GM19238 (cell line): ENCODE measurements around the gene PHLDB3.

Experiments used
- DNase-seq: peaks from one replicate; pipeline ENCODE4 v3.0.0; 2011; ENCODE audit warnings: low spot score; ENCODE audit not compliant: insufficient read length

PHLDB3 gene

DNA sequence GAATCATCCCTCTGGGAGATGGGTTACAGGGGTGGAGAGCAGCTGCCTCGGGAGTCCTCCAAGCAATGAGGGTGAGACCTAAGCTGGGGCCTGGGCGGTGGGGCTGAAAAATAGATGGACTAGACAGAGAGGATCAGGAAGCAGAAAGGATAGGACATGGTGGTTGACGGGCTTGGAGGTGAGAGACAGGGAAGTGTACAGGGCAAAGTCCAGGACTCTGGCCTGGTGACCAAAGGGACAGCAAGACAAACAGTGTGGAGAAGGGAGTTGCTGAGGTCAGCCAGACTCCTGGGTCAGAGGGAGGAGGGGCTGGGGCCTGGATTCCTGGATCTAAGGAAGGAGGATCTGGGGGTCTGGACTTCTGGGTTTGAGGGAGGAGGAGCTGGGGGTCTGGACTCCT, 5.5 kb downstream of the PHLDB3 start:
- no peak for DNase-seq

DNA sequence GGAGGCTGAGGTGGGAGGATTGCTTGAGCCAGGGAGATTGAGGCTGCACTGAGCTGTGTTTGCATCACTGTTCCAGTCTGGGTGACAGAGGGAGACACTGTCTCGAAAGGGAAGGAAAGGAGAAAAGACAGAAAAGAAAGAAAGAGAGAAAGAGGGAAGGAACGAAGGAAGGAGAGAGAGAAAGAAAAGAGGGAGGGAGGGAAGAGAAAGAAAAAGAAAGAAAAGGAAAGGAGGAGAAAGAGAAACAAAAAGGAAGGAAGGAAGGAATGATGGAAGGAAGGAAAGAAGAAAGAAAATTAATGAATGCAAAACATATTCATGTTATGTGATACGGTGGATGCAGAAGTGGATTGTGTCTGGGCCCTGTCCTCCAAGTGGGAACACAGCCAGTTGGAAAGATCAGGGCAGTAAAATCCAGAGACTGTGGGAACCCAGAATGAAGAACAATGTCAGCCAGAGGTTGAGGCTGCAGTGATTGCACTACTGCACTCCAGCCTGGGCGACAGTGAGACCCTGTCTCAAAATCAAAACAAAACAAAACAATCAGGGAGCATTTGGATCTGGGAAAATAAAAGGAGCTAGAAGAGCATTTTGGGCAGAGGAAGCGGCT, 6.2 kb downstream of the PHLDB3 start:
- no peak for DNase-seq

DNA sequence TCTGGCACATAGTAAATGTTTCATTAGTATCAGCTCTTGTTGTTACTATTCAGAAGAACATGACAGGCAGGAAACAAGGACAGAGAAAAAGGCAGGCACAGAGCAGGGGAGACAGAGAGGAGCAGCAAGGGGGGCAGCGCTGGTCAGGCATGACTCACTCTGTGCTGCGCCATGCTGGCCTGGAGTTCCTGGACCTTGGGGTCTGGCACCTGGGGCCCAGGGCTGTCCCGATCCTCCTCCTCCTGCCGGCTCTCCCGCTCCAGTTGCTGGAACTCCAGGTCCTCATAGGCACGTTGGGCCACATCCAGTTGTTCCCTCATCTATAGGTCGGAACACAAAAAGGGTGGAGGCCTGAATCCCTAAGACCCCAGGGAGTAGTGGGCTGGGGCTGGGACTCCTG, 7.6 kb downstream of the PHLDB3 start:
- DNase-seq = no peak

DNA sequence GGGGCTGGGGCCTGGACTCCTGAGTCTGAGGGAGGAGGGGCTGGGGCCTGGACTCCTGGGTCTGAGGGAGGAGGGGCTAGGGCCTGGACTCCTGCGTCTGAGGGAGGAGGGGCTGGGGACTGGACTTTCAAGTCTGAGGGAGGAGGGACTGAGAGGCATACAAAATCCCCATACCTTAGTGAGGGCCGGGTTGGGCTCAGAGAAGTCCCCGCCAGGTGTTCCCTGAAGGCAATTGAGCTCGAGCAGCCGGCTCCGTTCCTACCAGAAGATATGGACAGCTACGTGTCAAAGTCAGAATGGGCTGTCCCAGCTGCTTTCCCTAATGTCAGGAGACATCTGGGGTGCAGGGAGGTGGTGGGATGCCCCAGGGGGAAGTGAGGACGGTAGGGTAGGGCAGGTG, 9.5 kb downstream of the PHLDB3 start:
- no peak for DNase-seq

DNA sequence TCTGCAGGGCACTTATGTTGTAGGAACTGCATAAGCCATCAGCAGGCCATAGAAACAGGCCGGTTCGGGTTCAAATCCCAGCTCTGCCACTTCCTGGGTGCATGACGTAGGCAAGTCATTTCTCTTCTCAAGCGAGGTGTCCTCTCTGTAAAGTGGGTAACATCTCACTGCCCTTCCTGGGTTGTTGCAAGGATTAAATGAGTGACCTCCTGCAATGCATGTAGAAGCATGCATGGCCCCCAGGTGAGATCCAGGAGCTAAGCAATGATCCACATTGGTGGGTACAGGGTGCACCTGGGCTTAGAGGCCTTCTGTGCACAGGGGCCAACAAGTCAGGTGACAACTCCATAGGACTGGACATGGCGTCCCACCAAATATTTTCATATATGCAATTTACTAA, 13.8 kb downstream of the PHLDB3 start:
- DNase-seq = no peak

DNA sequence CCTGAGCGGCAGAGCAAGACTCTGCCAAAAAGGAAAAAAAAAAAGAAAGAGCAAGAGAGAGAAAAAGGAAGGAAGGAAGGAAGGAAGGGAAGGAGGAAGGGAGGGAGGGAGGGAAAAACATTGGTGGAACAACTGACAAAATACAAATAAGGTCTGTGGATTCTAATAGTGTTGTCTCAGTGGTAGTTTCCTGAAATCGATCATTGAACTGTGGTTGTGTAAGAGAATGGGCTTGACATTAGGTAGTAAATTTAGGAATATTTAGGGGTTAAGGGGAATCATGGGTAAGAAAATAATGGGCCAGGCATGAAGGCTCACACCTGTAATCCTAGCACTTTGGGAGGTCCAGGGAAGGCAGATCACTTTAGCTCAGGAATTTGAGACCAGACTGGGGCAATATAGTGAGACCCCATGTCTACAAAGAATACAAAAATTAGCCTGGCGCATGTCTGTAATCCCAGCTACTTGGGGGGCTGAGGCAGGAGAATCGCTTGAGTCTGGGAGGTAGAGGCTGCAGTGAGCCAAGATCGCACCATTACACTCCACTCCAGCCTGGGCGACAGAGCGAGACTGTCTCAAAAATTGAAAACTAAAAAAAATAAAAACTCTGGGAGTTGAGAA, 14.5 kb downstream of the PHLDB3 start:
- no peak for DNase-seq

DNA sequence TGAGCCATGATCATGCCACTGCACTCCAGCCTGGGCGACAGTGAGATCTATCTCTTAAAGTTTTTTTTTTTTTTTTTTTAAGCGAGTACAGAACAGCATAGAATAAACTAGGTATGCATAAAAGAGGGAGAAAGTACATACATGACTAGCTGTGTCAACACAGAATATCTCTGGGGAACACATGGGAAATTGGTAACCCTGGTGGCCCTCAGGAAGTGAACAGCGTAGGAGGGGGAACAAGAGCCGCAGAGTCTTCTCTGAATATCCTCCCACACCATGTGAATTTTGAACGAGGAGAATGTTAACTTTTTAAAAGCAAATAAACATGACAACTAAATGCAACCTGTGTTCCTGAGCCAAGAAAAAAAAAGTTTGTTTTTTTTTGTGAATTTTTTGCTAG, 15.2 kb downstream of the PHLDB3 start:
- no peak for DNase-seq

DNA sequence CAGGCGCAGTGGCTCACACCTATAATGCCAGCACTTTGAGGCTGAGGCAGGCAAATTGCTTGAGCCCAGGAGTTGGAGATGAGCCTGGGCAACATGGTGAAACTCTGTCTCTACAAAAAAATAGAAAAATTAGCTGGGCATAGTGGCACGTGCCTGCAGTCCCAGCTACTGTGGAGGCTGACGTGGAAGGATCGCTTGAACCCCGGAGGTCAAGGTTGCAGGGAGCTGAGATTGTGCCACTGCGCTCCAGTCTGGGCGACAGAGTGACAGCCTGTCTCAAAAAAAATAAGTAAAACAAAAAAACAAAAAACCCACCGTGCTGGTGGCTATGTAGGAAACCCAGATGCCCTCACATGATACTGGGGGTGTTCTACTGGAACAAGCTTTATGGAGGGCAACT, 16.4 kb downstream of the PHLDB3 start:
- no peak for DNase-seq

DNA sequence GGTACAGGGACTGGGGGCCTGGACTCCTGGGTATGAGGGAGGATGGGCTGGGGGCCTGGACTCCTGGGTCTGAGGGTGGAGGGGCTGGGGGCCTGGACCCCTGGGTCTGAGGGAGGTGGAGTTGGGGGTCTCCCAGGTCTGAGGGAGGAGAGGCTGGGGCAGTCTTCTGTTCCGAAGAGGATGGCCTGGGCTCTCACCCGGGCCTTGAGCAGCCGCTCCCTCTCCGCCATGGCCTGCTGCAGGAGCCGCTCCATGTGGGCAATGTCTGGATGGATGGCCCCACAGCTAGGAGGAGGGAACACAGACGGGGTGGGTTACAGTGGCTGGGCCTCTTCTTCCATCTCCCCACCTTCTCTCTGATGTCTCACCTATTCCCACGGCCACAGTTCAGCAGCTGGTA, 18.1 kb downstream of the PHLDB3 start:
- DNase-seq = no peak

DNA sequence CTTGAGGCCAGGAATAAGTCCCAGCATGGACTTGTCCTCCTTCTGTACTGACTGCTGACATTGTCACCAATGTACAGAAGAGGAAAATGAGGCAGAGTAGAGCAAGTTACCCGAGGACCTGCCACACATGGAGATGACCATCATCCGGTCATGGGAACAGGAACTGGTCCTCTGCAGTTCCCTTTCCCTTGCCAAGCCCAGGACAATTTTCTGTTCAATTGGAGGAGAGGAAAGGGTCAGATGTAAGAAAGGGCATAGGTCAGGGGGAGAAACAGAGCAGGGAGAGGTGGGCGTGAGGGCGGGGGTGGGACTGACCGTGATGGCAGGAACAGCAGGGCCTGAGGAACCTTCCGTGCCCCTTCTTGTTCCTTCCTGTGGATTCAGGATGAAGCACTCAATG, 18.6 kb downstream of the PHLDB3 start:
- DNase-seq = no peak

DNA sequence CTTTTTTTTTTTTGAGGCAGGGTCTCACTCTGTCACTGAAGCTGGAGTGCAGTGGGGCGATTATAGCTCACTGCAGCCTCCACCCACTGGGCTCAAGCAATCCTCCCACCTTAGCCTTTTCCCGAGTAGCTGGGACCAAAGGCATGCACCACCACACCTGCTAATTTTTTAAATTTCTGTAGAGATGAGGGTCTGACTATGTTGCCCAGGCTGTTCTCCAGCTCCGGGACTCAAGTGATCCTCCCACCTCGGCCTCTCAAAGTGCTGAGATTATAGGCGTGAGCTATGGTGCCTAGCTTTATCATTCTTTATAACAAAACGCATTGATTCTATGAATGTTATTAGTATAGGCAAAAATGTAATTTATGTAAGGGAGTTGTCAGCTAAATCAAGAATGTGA, 21.3 kb downstream of the PHLDB3 start:
- no peak for DNase-seq

DNA sequence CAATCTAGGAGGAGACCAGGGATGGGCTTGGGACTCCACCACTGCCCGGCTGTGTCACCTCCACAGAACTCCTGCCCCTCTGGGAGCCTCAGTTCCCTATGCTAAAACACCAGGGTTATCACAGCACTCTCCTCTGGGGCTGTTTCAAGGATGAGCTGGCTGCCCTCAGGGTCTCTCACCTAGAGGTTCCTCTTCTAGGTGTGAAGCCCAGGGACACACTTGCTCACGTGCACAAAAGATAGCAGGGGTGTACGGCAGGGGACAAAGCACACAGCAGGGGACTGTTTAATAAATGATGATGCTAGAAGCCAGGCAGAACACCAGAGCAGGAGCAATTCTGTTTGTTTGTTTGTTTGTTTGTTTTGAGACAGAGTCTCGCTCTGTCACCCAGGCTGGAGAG, 22.4 kb downstream of the PHLDB3 start:
- no peak for DNase-seq

DNA sequence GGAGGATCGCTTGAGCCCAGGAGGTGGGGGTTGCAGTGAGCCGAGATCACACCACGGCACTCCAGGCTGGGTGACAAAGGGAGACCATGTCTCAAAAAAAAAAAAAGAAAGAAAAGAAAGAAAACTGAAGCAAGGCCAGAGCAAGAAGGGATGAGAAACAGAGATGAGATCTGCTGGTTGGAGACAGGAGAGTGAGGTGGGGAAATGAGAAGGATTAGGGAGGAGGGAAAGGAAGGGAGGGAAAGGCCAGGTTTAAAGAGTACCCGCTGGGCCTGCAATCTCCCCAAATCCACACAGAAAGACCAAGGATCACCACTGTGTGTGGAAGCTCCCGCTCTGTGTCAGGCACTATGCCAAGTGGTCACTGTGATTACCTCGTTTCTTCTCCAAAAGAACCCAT, 22.8 kb downstream of the PHLDB3 start:
- no peak for DNase-seq

DNA sequence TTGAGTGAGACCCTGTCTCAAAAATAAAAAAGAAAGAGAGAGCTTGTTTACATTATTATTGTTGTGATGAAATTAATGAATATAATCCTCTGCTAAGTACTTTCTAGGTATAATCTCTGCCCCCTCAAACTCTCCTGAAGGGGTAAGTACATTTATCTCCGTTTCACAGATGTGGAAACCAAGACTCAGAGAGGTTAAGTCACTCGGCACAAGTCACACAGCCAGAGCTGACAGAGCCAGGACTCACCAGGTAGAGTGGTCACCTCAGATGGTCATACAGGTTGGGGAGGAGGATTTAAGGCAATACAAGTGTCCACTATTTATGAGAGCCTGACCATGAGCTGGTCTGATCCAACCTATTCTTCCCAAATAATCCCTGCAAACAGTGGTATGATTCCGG, 24.0 kb downstream of the PHLDB3 start:
- DNase-seq = no peak

DNA sequence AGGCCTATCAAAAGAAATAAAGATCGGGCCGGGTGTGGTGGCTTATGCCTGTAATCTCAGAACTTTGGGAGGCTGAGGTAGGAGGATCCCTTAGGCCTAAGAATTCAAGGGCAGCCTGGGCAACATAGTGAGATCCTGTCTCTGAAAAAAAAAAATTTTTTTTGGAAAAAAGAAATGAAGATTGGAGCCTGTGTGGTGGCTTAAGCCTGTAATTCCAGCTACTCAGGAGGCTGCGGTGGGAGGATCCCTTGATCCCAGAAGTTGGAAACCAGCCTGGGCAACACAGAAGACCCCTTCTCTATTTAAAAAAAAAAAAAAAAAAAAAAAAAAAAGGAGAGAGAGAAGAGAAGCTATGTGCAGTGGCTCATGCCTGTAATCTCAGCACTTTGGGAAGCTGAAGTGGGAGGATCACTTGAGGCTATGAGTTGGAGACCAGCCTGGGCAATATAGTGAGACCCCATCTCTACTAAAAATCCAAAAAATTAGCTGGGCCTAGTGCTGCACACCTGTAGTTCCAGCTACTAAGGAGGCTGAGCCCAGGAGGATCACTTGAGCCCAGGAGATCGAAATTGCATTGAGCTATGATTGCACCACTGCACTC, 24.5 kb downstream of the PHLDB3 start:
- DNase-seq = no peak

DNA sequence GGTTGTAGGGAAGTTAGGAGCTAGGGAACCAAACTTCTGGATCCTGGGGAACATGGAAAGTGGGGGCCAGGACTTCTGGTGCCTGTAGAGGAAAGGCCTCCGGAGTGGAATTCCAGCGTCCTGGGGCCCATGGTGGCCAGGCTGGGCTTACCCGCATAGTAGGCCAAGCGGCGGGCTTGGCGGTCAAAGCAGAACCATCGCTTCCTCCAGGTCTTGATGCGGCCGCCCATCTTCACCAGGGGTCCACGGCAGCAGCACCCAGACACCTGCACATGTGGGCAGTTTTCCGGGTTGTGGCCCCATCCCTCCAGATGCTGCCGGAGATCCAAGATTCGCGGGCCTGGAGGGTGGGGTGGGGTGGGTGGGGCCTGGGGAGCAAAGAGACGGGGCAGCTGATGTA, 25.3 kb downstream of the PHLDB3 start:
- no peak for DNase-seq

DNA sequence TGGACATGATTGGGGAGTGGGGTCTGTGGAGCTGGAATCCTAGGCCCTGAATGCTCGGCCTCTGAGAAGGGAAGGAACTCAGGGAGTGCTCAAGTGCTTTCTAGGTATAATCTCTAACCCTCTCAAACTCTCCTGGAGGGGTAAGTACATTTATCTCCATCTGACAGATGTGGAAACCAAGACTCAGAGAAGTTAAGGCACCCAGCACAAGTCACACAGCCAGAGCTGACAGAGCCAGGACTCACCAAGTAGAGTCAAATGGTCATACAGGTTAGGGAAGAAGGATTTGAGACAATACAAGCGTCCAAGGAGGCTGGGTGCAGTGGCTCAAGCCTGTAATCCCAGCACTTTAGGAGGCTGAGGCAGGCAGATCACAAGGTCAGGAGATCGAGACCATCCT, 26.2 kb downstream of the PHLDB3 start:
- no peak for DNase-seq

DNA sequence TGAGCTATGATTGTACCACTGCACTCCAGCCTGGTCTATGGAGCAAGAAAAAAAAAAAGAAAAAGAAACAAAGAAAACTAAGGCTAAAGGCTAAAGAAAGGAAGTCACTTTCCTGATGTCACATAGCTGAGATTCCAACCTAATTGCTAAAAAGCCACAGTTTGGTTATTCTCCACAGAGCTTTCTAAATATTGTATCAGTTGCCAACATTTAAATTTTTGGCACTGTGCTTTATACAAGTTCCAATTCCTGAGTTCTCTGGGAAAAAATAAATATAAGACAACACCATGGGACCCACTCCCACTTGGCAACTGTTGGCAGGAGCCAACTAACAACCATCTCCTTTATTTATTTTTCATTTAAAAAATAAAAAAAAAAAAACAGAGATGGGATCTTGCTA, 27.9 kb downstream of the PHLDB3 start:
- DNase-seq = no peak

DNA sequence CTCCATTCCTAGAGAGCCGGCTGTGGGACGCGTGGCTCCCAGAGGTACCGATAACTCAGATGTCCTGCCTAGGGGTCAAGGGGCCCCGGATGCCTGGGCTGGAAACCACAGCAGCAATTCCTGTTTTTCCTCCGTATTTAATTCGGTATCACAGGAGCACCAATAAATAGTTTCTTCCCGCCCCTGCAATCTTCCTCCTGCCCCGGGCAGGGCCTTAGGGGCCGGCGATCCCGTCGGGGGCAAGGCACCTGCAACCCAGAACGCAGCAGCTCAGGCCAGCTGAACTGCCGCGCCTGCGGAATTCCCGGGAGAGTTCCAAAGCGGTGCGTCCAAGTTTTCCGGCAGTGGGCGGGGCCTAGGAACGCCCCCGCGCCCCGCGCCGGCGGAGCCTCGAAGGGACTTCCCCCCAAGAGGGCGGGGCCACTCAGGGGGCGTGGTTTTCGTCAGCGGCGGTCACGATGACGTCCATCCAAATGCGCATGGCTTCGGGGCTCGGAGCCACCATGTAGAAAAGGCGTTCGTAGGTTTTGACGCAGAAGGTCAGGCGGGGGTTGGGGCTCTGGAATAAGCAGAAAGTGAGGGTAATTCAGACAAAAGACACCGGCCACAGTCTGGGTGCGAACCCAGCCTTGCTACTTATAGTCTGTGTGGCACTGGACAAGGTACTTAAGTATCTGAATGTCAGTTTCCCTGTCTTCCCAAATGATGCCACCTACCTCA, 29.4 kb downstream of the PHLDB3 start:
- peak; percentile 77 for DNase-seq

DNA sequence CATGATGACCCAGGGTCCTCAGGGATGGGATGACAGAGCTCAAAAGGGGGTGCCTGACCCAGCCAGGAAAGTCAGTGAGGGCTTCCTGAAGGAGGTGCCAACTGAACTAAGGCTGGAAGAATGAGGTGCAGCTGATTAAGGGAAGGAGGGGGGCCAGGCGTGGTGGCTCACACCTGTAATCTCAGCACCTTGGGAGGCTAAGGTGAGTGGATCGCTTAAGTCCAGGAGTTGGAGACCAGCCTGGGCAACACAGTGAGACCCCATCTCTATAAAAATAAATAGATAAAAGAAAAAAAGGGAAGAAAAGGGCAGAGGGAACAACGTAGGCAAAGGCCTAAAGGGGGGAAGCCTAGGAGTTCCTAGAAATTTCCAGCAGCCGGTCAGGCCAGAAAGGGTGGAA, 30.1 kb downstream of the PHLDB3 start:
- no peak for DNase-seq

DNA sequence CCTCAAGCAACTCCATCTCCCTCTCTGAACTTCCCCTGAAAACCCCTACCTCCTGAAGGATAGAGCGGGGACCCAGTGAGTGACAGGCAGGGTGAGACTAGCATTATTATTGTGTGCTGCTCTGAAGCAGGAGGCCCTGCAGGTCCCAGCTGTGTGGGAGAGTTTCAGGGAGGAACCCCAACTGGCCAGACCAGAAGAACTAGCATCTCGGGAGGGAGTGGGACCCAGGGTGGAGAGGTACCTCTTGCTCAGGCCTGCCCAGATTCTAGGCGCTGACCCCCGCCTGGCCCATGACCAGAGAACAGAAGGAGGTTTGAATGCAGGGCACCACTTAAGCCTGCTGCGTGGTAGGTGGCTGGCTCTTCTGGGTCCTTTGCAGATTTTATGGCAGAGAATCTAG, 33.5 kb downstream of the PHLDB3 start:
- no peak for DNase-seq

DNA sequence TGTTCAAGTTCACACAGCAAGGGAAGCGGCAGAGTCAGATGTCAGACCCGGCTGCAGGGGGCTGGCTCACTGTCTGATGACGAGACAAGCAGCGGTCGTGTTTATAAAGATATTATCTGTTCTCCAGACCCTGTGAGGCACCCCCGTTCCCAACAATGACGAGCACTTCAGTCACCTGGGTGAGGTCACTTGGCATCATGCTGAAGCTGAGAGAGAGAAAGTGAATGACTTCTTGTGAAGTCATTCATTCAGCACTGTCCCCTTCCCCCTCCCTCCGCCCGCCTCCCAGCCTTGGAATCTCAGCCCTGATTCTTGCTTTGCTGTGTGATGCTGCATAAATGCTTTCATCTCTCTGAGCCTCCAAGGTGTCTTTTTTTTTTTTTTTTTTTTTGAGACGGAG, 34.3 kb downstream of the PHLDB3 start:
- no peak for DNase-seq

DNA sequence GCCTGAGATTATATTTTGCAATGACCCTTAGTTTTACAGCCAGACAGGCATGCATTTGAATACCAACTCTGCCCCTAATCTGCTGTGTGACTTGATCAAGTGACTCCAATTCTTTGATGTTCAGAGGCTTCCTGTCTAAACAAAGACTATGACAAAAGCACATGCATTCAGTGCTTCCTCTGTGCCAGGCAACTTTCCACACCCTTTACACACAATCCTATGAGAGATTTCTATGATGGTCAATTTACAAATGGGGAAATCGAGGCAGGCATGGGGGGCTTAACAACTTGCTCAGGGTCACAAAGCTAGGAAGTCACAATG, 35.4 kb downstream of the PHLDB3 start:
- no peak for DNase-seq
